Islet precursor cell (in vitro differentiated cells): Measurements from ENCODE around the gene ZNF148.
"Not testable (repeated sequence)": the region's sequence is repeated elsewhere in the genome, so short reads cannot be mapped to it uniquely, and the experiment has no call there.

ENCODE experiments used
- DNase-seq: peaks from one replicate; pipeline ENCODE4 v3.0.0-alpha.2; 2018

The ZNF148 gene

GRCh38 chr3:125374996-125375941 lies at the start of gene ZNF148:
ZNF148 (minus strand) TSS chr3:125375325; CDS start chr3:125313640, 61,685 bp downstream.
- peak; percentile 95 for DNase-seq

GRCh38 chr3:125418306-125418705 lies 43.2 kb upstream of the ZNF148 start:
- no peak for DNase-seq

GRCh38 chr3:125416235-125416634 lies 41.1 kb upstream of the ZNF148 start:
- DNase-seq = no peak

- no peak for DNase-seq
Observed at GRCh38 chr3:125414669-125415068, 39.5 kb upstream of the ZNF148 start.

GRCh38 chr3:125410922-125411321 lies 35.8 kb upstream of the ZNF148 start:
- DNase-seq = no peak

- DNase-seq = no peak
Observed at GRCh38 chr3:125406070-125406469, 30.9 kb upstream of the ZNF148 start.

- not testable (repeated sequence) for DNase-seq
Observed at GRCh38 chr3:125405515-125405914, 30.4 kb upstream of the ZNF148 start.

- no peak for DNase-seq
Observed at GRCh38 chr3:125403789-125404188, 28.7 kb upstream of the ZNF148 start.

- DNase-seq = no peak
Observed at GRCh38 chr3:125402639-125403038, 27.5 kb upstream of the ZNF148 start.

GRCh38 chr3:125401402-125401801 lies 26.3 kb upstream of the ZNF148 start:
- DNase-seq = peak; percentile 64

GRCh38 chr3:125398952-125399351 lies 23.8 kb upstream of the ZNF148 start:
- no peak for DNase-seq

- DNase-seq = no peak
Observed at GRCh38 chr3:125395091-125395490, 20.0 kb upstream of the ZNF148 start.

GRCh38 chr3:125394406-125394805 lies 19.3 kb upstream of the ZNF148 start:
- DNase-seq = no peak

- DNase-seq = no peak
Observed at GRCh38 chr3:125389282-125389681, 14.2 kb upstream of the ZNF148 start.

- DNase-seq = not testable (repeated sequence)
Observed at GRCh38 chr3:125388369-125388768, 13.2 kb upstream of the ZNF148 start.

GRCh38 chr3:125386811-125387210 lies 11.7 kb upstream of the ZNF148 start:
- DNase-seq = no peak

GRCh38 chr3:125383744-125384143 lies 8.6 kb upstream of the ZNF148 start:
- DNase-seq = no peak

- no peak for DNase-seq
Observed at GRCh38 chr3:125382298-125382697, 7.2 kb upstream of the ZNF148 start.

- peak; percentile 81 for DNase-seq
Observed at GRCh38 chr3:125381743-125382142, 6.6 kb upstream of the ZNF148 start.

- no peak for DNase-seq
Observed at GRCh38 chr3:125381314-125381713, 6.2 kb upstream of the ZNF148 start.

- DNase-seq = no peak
Observed at GRCh38 chr3:125379483-125379882, 4.4 kb upstream of the ZNF148 start.

GRCh38 chr3:125378762-125379161 lies 3.6 kb upstream of the ZNF148 start:
- DNase-seq = no peak

- DNase-seq = no peak
Observed at GRCh38 chr3:125375950-125376679, 990 bp upstream of the ZNF148 start.

- DNase-seq = peak; percentile 77
Observed at GRCh38 chr3:125374501-125374995, 577 bp downstream of the ZNF148 start.
